Measurements from ENCODE around the gene LDB1.

LDB1 gene

GRCh38 chr10:102150970-102151773 is 31.0 kb upstream of the LDB1 start:
- no peaks in the 10 kb centered on the region for H3K27me3 ChIP-seq
- peaks cover 4% of the 10 kb centered on the region for H3K36me3 ChIP-seq
- H3K4me1 ChIP-seq (ENCODE audit: control insufficient read depth in 1 of 2, insufficient read depth in 1 of 2, low read depth in 1 of 2, low read length in 1 of 2), result peaks cover 11 to 18% of the 10 kb centered on the region in 2 experiments
- H3K27ac ChIP-seq, result peak overlapping the region; percentile 80
- H3K4me3 ChIP-seq (ENCODE audit: low read depth in 1 of 2, low read length in 1 of 2), result peak overlapping the region; percentile 80 to 94
- no peaks in the 10 kb centered on the region for H3K9me3 ChIP-seq
- no peak for TF ChIP-seq CTCF (IDR thresholded peaks at IDR 0.05)

GRCh38 chr10:102148275-102148674 is 28.1 kb upstream of the LDB1 start:
- H3K9me3 ChIP-seq, result no peaks in the 10 kb centered on the region
- H3K36me3 ChIP-seq, result peaks cover 13% of the 10 kb centered on the region
- peaks cover 9 to 15% of the 10 kb centered on the region in 2 experiments for H3K4me1 ChIP-seq (ENCODE audit: control insufficient read depth in 1 of 2, insufficient read depth in 1 of 2, low read depth in 1 of 2, low read length in 1 of 2)
- H3K4me3 ChIP-seq (ENCODE audit: low read depth in 1 of 2, low read length in 1 of 2), result no peak overlapping the region
- TF ChIP-seq CTCF (IDR thresholded peaks at IDR 0.05), result no peak
- no peaks in the 10 kb centered on the region for H3K27me3 ChIP-seq
- no peak overlapping the region for H3K27ac ChIP-seq

- Histone ChIP-seq H3K27me3 (no peaks in the 10 kb centered on the region), H3K4me1 (ENCODE audit: control insufficient read depth in 1 of 2, insufficient read depth in 1 of 2, low read depth in 1 of 2, low read length in 1 of 2) (peaks cover 2 to 8% of the 10 kb centered on the region in 2 experiments), H3K4me3 (ENCODE audit: low read depth in 1 of 2, low read length in 1 of 2) (no peak overlapping the region), H3K27ac (no peak overlapping the region), H3K36me3 (peaks cover 19% of the 10 kb centered on the region), H3K9me3 (no peaks in the 10 kb centered on the region)
- no peak for TF ChIP-seq CTCF (IDR thresholded peaks at IDR 0.05)
Measured at GRCh38 chr10:102147561-102147960, 27.4 kb upstream of the LDB1 start.

GRCh38 chr10:102146971-102147428 is 26.8 kb upstream of the LDB1 start:
- TF ChIP-seq CTCF (IDR thresholded peaks at IDR 0.05), result no peak
- H3K36me3 ChIP-seq, result peaks cover 20% of the 10 kb centered on the region
- peaks cover 0 to 6% of the 10 kb centered on the region in 2 experiments for H3K4me1 ChIP-seq (ENCODE audit: control insufficient read depth in 1 of 2, insufficient read depth in 1 of 2, low read depth in 1 of 2, low read length in 1 of 2)
- H3K27ac ChIP-seq, result no peak overlapping the region
- no peaks in the 10 kb centered on the region for H3K27me3 ChIP-seq
- no peaks in the 10 kb centered on the region for H3K9me3 ChIP-seq
- H3K4me3 ChIP-seq (ENCODE audit: low read depth in 1 of 2, low read length in 1 of 2), result no peak overlapping the region

- Histone ChIP-seq H3K4me1 (ENCODE audit: control insufficient read depth in 1 of 2, insufficient read depth in 1 of 2, low read depth in 1 of 2, low read length in 1 of 2) (no peaks in the 10 kb centered on the region), H3K4me3 (ENCODE audit: low read depth in 1 of 2, low read length in 1 of 2) (no peak overlapping the region), H3K36me3 (peaks cover 46% of the 10 kb centered on the region), H3K27me3 (no peaks in the 10 kb centered on the region), H3K27ac (no peak overlapping the region), H3K9me3 (no peaks in the 10 kb centered on the region)
- no peak for TF ChIP-seq CTCF (IDR thresholded peaks at IDR 0.05)
Measured at GRCh38 chr10:102141583-102142107, 21.5 kb upstream of the LDB1 start.
